Measurements from ENCODE around the gene BASP1. TPM values are rescaled to one million over a fixed set of nuclear protein-coding genes. Genes with fewer than 3 reads are reported as not detected.
A peak's percentile ranks its signal among the peaks of the same experiment; 100 is the strongest.

Gene BASP1
- total RNA-seq, 6 experiments from 2014 or later = 101 to 158 (median 151) TPM

GRCh38 chr5:17178373-17178675 is 39.1 kb upstream of the BASP1 start:
- H3K27ac Mint-ChIP-seq = no peak overlapping the region
- H3K9me3 Mint-ChIP-seq = no peaks in the 10 kb centered on the region; the same call in 1 of the 2 replicates
- peaks cover 56% of the 10 kb centered on the region for H3K4me1 Mint-ChIP-seq (ENCODE audit: low read depth)
- no peak overlapping the region for H3K4me3 Mint-ChIP-seq
- DNase-seq = no peak
- TF ChIP-seq, protein P1, sequence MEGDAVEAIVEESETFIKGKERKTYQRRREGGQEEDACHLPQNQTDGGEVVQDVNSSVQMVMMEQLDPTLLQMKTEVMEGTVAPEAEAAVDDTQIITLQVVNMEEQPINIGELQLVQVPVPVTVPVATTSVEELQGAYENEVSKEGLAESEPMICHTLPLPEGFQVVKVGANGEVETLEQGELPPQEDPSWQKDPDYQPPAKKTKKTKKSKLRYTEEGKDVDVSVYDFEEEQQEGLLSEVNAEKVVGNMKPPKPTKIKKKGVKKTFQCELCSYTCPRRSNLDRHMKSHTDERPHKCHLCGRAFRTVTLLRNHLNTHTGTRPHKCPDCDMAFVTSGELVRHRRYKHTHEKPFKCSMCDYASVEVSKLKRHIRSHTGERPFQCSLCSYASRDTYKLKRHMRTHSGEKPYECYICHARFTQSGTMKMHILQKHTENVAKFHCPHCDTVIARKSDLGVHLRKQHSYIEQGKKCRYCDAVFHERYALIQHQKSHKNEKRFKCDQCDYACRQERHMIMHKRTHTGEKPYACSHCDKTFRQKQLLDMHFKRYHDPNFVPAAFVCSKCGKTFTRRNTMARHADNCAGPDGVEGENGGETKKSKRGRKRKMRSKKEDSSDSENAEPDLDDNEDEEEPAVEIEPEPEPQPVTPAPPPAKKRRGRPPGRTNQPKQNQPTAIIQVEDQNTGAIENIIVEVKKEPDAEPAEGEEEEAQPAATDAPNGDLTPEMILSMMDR (IDR thresholded peaks at IDR 0.05) = no peak
- no peaks in the 10 kb centered on the region for H3K27me3 Mint-ChIP-seq (ENCODE audit: insufficient read depth)
- peaks cover 6% of the 10 kb centered on the region; the same call in 1 of the 2 replicates for H3K36me3 Mint-ChIP-seq (ENCODE audit: low read depth)

DNA sequence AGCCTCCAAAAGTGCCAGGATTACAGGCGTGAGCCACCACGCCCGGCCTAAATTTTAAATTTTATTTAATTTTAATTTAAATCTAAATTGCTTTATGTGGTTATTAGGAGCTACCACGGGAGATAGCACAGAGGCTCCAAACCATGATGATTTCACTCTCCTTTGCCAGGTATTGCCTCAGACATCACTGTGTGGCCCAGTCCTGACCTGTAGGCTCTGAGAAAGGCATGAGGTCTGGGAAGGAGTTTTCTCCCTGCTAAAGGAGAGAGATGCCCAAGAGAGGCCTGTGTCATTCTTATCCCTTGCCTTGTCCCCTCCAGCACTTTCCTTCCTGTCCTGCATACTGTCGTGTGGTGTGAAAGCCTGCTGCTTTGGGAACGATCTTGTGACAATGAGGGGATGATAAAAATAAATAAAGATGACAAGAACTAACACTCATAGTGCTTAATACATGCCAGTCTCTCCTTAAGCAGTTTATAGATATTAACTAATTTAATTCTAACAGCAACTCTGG is 37.0 kb upstream of the BASP1 start:
- Mint-ChIP-seq H3K4me1 (ENCODE audit: low read depth) (peaks cover 75% of the 10 kb centered on the region), H3K27me3 (ENCODE audit: insufficient read depth) (no peaks in the 10 kb centered on the region), H3K9me3 (no peaks in the 10 kb centered on the region; the same call in 1 of the 2 replicates), H3K4me3 (peak overlapping the region; percentile 70), H3K36me3 (ENCODE audit: low read depth) (peaks cover 6% of the 10 kb centered on the region; the same call in 1 of the 2 replicates), H3K27ac (peak overlapping the region; percentile 96)
- TF ChIP-seq, protein P1 (IDR thresholded peaks at IDR 0.05) = no peak
- DNase-seq = no peak

DNA sequence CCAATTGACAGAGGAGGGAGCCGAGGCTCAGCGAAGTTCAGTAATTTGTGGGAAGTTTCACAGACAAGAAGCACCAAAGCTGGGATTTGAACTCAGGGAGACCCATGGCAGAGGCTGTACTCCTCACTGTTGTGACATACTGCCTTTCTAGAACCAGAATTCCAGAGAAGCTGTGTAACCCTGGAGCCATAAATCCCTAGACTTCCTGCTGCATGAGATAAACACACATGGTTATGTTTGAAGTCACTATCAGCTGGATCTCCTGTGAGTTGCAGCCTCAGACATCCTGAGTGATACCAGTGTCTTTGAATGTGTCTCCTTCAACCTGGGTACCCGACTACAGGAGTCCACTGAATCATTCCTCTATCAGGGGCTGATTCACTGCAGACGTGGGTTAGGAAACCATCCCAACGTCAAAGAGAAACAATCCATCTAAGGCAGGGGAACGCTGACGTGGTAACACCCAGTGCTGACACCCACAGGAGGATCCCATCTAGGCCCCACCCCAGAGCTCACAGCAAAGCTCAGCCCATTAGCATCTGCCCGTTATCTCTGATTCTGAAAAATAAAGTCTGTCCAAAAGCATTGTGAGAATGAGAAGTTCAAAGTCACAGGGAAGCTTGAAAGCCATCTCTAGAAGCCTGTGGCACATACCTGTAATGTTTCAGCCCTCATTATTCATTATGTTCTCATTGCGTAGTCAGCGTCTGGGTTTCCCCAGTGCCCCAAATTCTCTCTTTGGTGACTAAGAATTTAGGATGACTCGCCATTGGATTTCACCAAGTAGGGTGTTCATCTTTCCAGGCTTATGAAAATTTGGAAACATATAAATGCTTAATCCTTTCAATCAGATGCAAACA is 36.3 kb upstream of the BASP1 start:
- TF ChIP-seq, protein P1 (IDR thresholded peaks at IDR 0.05) = no peak; the same call in 1 of the 2 replicates
- Mint-ChIP-seq H3K27ac (peak overlapping the region; percentile 96), H3K36me3 (ENCODE audit: low read depth) (peaks cover 6% of the 10 kb centered on the region; the same call in 1 of the 2 replicates), H3K9me3 (no peaks in the 10 kb centered on the region; the same call in 1 of the 2 replicates), H3K27me3 (ENCODE audit: insufficient read depth) (no peaks in the 10 kb centered on the region), H3K4me1 (ENCODE audit: low read depth) (peaks cover 82% of the 10 kb centered on the region), H3K4me3 (peak overlapping the region; percentile 70)
- peak; percentile 100 for DNase-seq

DNA sequence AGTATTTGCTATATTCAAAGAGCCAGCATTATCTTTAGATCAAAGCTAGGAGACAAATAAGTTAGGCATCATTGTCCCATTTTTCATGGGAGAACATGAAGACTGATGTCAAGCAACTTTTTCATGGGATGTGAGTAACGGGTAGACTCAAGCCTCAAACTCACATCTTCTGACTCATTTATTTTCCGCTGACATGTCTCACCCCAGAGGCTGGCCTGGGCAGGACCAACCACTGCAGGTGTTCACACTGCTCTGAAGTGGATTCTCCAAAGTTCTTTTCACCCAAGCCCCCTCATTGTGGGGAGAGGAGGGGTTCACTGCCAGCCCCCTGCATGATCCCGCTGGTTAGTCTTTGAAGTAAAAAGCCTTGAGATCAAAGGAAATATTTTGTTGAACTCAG is 34.9 kb upstream of the BASP1 start:
- H3K4me1 Mint-ChIP-seq (ENCODE audit: low read depth) = peaks cover 93% of the 10 kb centered on the region
- TF ChIP-seq, protein P1 (IDR thresholded peaks at IDR 0.05) = no peak
- H3K4me3 Mint-ChIP-seq = peak overlapping the region; percentile 70
- H3K9me3 Mint-ChIP-seq = no peaks in the 10 kb centered on the region; the same call in 1 of the 2 replicates
- H3K36me3 Mint-ChIP-seq (ENCODE audit: low read depth) = no peaks in the 10 kb centered on the region; the same call in 1 of the 2 replicates
- no peaks in the 10 kb centered on the region for H3K27me3 Mint-ChIP-seq (ENCODE audit: insufficient read depth)
- peak overlapping the region; percentile 96 for H3K27ac Mint-ChIP-seq
- DNase-seq = peak; percentile 43

- H3K4me1 Mint-ChIP-seq (ENCODE audit: low read depth) = peaks cover 93% of the 10 kb centered on the region
- H3K27ac Mint-ChIP-seq = peak overlapping the region; percentile 96
- TF ChIP-seq, protein P1 (IDR thresholded peaks at IDR 0.05) = no peak
- DNase-seq = no peak
- H3K27me3 Mint-ChIP-seq (ENCODE audit: insufficient read depth) = no peaks in the 10 kb centered on the region; the same call in 1 of the 2 replicates
- no peaks in the 10 kb centered on the region; the same call in 1 of the 2 replicates for H3K36me3 Mint-ChIP-seq (ENCODE audit: low read depth)
- no peak overlapping the region for H3K4me3 Mint-ChIP-seq
- no peaks in the 10 kb centered on the region; the same call in 1 of the 2 replicates for H3K9me3 Mint-ChIP-seq
Measured at GRCh38 chr5:17182981-17183380, 34.5 kb upstream of the BASP1 start.
